GM21515 (cell line): Measurements from ENCODE around the gene RGSL1.
A peak's percentile ranks its signal among the peaks of the same experiment; 100 is the strongest.
"Not testable (repeated sequence)": the region's sequence is repeated elsewhere in the genome, so short reads cannot be mapped to it uniquely, and the experiment has no call there.

Experiments
- ATAC-seq: cut with Tn5 transposase; IDR thresholded peaks from one replicate; pipeline ENCODE4 v1.9.1; 2021; ENCODE audit not compliant: unreplicated experiment

Gene RGSL1

DNA sequence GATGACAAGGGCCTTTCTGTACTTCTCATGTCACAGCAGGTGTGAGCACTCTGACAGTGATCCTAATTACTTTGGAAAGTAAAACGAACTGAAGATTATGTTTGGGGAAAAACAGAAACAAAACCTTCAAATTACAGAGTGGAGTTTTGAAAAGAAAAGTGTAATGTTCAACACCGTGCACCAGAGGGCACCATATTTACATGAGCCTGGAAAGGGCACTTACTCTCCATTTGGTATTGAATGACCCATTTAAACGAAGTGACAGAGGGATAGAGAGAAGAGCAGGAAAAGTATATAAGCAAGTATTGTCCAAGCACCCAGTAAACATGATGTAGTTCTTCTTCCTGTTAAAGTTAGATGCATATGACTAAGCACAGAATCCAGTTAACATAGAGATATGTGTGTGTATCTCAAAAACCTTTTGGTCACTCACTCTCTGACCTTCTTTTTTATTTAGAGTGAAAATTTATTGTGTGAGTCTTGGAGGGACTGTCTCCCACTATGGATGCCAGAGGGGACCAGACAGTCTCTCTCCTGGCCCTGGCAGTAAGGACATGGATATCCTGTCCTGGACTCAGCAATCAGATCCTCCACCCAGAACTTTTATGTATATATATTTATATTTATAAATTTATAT lies 3.8 kb upstream of the RGSL1 start:
- ATAC-seq = peak; percentile 57

DNA sequence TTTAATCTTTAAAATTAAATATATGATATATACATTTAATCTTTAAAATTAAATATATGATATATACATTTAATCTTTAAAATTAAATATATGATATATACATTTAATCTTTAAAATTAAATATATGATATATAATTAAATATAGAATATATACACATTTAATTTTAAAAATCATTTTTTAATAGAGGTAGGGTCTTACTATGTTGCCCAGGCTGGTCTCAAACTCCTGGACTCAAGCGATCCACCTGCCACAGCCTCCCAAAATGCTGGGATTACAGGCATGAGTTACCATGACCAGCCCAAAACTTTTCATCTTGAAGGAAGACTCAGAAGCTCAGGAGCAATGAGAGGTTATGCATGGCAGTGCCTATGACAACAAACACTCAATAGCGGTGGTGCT lies 2.8 kb upstream of the RGSL1 start:
- ATAC-seq = not testable (repeated sequence)

DNA sequence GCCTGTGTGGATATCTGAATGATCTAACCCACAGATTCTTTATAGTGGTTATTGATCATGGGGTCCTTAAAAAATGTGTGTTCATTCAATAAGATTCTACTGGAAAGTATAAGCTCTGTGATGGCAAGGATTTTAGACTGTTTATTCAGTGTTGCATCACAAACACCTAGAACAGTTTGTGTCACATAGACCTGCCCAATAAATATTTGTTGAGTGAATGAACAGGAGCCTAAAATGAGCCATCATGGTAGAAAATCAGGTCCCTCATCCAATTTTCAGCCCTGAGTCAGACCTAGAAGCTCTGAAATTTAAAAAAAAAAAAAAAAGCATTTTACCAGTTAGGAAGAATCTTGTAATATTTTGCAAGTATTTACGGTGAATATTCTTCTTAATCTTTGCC lies 2.3 kb upstream of the RGSL1 start:
- ATAC-seq = no peak

DNA sequence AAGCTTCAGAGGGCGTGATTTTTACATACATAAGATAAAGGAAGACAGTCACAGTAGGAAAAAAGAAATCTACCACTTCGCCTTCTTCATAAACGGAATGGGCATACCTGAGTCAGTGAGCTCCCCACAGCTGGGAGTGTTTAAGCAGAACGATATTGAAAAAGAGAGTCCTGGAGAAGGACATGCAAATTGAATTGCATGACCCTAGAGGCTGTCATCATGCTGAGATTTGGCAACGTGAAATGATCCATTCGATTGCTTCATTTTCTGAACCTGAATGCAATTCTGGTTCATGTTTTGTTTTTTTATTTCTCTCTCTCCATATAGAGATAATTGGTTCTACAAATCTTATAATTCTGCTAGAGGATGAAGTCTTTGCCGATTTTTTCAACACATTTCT lies 3.7 kb downstream of the RGSL1 start:
- no peak for ATAC-seq

DNA sequence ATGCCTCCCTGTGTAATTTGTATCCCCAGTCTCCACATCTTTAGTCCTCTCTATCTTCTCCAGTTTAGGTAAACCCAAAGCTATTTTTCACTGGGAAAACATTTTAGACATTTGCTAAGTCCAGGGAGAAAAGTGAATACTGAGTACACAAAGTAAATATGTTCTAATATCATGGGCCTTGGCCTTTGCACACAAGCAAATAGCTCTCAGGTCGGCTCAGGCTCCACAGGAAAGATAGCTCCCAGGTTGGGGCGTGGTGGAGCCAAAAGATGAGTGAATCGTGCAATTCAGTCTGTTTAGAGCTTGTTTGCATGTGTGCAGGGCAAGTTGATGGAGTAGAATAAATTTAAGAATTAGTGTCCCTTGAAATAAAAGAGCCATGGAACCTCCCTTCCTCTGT lies 7.9 kb downstream of the RGSL1 start:
- no peak for ATAC-seq

DNA sequence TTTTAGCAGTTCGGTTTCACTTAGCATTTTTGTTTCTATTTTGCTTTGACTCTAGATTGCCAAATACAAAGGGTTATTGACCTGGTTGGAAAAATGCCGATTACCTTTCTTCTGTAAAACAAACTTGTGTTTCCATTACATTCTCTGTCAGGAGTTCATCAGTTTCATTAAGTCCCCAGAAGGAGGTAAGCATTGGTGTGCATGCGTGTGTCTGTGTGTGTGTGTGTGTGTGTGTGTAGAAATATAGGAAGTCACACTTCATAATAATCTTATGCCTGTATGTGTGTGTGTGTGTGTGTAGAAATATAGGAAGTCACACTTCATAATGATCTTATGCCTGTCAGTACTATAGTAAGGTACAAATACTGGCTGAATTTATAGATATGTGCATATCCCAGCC lies 10.0 kb downstream of the RGSL1 start:
- ATAC-seq = no peak

DNA sequence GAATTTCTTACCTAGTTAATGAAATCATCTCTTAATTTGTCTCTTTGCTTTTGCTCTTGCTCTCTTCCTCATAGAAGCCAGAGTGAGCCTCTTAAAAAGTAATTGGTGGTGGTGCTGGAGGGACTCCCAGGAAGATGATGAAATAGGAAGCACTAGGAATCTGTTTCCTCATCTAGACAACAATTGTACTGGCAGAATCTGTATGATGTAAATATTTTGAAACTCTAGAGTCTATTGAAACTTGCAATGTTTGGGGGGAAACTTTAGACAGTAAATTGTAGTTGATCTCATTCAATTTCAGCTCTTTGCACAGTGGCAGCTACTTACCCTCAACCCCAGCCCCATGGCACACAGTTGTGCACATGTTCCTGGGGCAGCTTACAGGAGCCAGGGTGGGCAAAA lies 10.6 kb downstream of the RGSL1 start:
- ATAC-seq = no peak

DNA sequence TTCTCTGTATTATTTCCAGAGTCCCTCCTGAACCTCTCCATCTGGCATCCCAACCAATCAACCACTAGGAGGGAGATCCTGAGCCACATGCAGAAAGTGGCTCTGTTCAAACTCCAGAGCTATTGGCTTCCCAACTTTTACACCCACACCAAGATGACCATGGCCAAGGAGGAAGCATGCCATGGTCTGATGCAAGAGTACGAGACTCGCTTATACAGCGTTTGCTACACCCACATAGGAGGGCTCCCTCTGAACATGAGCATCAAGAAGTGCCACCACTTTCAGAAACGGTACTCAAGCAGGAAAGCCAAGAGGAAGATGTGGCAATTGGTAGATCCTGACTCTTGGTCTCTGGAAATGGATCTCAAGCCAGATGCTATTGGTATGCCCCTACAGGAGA lies 23.6 kb downstream of the RGSL1 start:
- no peak for ATAC-seq

DNA sequence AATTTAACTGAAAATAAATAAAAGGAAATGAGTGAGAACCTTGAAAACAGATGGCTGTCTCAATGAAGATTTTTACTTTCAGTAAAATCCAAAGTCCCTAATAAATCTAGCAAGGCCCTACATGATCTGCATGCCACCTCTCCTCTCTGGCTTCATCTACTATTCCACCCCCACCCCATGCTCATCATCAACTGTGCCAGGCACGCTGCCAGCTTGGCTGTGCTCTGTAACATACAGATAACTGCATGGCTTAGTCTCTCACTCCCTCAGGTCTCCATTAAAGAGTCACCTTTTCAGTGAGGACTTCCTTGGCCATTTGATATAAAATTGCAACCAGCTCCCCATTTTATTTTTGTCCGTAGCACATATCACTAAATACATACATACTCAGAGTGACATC lies 26.7 kb downstream of the RGSL1 start:
- no peak for ATAC-seq

DNA sequence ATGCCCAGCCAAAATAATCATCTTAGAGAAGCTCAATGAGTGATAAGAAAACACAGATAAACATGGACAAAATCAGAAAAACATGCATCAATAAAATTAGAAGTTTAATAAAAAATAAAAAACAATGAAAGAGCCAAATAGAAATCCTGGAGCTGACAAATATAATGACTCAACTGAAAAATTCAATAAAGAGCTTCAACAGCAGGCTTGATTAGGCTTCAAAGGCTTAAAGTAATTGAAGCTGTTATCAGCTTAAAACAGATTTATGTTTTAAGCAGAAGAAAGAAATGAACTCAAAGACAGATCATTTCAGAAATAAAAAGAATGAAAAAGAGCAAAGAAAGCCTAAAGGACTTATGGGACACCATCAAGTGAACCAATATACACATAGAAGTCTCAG lies 28.3 kb downstream of the RGSL1 start:
- ATAC-seq = no peak

DNA sequence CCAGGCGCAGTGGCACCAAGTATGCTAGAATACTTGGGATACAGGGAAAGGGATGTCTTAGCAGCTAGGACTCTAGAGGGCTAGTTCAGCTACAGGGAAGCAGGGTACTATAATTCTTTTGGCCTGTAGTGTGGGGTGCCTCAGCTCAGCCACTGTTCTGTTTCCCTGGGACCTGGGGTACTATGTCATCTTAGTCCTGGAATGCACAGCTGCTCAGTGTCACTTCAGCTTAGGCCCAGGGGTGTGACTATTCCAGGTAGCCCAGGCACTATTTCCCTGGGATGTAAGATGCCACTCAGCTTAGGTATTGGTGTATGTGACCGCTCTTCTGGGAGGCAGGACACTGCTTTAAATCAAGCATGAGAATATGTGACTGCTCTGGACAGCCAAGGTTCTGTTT lies 34.1 kb downstream of the RGSL1 start:
- no peak for ATAC-seq

DNA sequence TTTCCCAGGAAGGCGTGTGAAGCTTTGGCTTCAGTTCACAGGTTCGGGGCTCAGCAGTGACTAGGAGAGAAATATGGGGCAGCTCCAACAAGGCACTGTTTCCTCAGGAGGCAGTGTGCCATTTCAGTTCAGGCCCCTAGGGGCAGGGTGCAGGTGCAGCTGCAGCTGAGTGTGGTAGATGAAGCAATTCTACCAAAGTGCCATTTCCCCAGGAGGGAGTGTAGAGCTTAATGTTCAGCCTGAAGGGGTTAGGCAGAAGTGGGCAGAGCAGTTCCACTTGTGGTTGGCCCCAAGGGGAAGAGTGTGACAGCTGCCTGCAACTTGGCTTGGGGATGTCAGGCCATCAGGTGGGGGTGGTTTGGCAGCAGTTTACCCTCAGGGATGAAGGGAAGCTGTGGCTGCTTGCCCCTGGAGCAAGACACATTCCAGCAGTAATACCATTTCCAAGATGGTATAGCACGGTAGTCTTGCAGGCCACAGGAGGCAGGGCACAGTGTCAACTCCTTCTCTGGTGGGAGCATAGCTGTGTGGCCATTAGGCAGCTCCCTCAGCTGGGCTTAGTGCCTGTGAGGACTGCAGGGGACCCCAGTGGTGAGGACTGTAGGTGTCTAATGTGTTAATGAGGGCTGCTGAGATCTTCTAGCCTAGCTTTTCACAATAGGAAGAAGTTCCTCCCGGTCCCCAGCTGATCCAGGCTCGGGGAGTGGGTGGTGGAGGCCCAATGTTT lies 34.7 kb downstream of the RGSL1 start:
- ATAC-seq = peak; percentile 96

DNA sequence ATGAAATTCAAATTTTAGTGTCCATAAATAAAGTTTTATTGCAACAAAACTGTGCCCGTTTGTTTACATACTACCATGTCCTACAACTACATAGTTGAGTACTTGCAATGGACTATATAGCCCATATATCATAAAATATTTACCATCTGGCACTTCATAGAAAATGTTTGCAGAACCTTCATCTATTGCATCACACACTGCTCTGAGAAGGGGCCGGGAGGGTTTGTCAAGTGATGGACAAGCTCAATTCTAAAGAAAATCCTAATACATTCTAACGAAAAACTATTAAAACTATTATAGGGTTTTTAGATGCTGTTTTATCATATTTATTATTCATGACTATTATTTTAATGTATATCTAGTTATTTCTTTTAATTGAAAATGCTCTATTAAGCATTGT lies 35.9 kb downstream of the RGSL1 start:
- ATAC-seq = no peak

DNA sequence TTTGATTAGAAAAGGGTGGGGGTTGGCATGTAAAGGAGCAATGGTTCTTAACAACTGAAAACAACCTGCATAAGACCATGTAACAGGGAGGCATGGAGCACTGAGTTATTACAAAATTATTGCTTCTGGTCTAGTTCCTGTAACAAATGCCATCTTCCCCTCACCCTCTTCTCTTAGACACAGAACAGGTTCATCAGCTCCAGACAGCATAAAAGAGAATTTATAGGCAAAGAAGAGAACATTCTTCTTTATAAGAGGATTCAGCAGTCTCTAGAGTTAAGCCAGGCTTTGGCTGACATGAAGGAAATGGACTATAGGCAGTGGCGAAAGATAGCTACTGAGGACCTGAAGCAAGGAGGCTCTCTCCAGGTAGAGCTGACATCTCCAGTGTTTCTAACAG lies 38.9 kb downstream of the RGSL1 start:
- ATAC-seq = no peak

DNA sequence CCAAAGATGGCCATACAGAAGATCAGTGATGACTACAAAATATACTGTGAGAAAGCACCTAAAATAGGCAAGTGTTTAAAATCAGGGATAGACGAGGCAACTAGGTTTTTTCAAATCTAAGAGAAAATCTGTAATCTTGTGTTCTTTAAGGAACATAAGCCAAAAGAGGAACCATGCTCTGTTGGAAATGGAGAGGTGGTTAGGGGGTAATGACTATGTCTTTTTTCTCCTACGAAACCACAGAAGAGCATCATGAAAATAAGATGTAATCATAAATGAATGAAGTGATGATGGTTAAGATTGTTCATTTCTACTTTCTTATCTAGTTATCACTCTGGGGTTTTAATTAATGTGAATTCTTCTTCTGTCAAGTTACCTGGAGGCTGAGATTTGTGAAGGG lies 43.1 kb downstream of the RGSL1 start:
- ATAC-seq = no peak

DNA sequence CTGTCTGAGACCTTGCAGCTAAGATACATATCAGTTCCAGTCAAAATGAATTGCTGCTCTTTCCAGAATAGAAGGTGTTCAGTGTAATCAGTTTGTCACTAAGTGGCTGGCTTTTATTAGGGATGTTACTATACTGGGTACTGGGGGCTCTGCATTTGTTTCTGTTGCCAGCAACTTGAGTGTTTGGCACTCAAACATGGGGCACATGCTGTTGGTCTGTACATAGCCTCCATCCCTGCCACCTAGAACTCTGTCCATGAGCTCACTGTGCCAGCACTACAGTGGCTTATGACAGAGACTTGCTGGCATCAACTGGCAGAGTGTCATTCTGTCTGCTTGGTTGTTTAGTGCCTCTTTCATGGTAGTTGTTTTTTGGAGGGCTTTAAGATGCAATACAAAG lies 45.1 kb downstream of the RGSL1 start:
- no peak for ATAC-seq

DNA sequence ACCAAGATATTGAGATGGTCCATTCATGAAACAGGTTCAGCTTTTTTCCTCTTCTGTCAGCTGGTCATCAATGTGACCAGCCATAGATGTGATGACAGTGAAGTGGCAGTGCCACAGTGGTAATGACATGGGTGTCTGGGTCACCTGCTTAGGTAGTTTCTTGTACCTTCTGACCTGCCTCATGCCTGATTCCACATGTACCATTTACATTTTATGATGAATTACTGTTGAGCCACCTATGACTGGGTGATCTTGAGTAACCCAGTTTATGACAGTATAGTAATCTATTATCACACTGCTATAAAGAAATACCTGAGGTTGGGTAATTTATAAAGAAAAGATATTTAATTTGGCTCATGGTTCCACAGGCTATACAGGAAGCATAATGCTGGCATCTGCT lies 45.7 kb downstream of the RGSL1 start:
- no peak for ATAC-seq

DNA sequence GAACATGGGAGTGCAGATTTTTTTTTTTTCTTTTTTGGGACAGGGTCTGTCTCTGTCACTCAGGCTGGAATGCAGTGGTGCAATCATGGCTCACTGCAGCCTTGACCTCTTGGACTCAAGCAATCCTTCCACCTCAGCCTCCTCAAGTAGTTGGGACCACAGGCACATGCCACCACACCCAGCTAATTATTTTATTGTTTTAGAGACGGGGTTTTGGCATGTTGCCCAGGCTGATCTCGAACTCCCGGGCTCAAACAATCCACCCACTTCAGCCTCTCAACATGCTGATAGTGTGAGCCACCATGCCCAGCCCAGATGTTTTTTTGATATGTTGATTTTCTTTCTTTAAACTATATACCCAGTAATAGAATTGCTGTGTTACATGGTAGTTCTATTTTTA lies 57.7 kb downstream of the RGSL1 start:
- no peak for ATAC-seq

DNA sequence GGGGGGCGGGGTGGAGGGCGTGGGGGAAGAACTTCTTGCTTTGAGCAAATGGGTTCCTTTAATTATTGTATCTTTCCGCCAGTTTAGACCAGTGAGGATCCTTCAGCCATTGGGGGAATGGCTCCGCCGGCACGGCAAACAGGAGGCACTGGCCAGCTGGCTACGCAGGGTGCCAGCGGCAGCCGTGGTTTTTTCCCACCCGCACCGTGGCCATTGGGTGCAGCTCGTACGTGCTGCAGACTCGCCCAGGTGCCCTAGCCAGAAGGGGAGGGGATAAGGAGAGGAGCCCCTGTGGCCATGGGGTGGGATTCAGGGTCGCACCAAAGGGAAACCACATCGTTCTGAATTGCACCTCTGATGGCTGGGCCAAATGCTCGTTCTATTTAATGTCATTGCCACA lies 65.6 kb downstream of the RGSL1 start:
- ATAC-seq = no peak

DNA sequence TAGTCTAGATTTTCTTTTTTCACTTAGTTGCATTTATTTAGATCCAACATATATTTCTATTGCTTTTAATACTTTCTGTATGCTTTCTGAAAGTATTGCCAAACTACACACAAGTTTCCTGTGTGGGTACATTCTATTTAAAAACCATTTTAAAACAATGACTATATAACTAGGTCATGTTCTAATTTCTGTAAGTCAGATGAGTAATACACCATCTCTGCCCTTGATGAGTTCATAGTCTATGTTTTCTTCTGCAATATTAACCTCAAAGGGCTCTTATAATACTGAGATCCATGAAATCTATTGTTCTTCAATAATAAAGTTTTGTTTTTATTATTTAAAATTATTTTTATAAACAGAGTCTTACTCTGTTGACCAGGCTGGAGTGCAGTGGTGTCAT lies 70.8 kb downstream of the RGSL1 start:
- ATAC-seq = no peak

DNA sequence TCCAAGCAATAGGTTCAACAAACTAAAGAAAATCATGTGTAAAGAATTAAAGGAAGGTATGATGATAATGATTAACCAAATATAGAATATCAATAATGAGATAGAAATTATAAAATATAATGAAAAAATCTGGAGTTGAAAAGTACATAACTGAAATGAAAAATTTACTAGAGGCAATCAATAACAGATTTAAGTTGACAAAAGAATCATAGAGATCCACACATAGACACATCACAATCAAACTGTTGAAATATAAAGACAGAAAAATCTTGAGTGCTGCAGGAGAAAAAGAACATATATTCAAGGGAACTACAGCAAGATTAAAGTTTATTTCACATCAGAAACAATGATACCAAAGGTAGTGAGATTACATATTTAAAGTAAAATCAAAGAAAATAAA lies 75.4 kb downstream of the RGSL1 start:
- no peak for ATAC-seq

DNA sequence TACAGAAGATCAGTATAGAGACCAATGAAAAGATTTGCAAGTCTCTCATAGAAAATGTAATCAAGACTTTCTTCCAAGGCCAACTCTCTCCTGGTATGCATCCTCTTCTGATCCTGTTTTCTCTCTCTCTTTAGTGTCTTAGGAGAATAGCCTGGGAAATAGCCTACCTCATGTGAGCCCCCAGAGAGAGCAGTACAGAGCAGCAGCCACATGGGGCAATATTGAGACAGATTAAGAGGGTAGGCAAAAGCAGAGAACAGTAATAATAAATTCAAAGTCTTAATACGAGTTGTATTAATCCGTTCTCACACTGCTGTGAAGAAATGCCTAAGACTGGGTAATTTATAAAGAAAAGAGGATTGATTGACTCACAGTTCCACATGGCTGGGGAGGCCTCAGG lies 77.7 kb downstream of the RGSL1 start:
- ATAC-seq = no peak

DNA sequence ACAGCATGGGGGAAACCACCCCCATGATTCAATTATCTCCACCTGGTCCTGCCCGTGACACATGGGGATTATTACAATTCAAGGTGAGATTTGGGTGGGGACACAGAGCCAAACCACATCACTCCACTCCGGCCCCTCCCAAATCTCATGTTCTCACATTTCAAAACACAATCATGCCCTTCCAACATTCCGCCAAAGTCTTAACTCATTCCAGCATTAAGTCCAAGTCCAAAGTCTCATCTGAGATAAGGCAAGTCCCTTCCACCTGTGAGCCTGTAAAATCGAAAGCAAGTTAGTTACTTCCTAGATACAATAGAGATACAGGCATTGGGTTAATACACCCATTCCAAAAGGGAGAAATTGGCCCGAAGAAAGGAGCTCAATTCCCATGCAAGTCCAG lies 78.3 kb downstream of the RGSL1 start:
- not testable (repeated sequence) for ATAC-seq
